ENCODE data around the gene CRISP2.

The CRISP2 gene

GRCh38 chr6:49651239-49651638 lies 62.1 kb downstream of the CRISP2 start:
- ATAC-seq = no peak
- TF ChIP-seq CSRNP3 (CRISPR knock-in tag; IDR thresholded peaks at IDR 0.05) (no peak), ARNTL (CRISPR knock-in tag; IDR thresholded peaks at IDR 0.05; ENCODE audit: borderline replicate concordance, low read depth) (no peak), ZNF70 (CRISPR knock-in tag; IDR thresholded peaks at IDR 0.05) (no peak)

GRCh38 chr6:49649988-49650387 lies 63.4 kb downstream of the CRISP2 start:
- no peak for ATAC-seq
- no peak for TF ChIP-seq OSR1 (CRISPR knock-in tag; IDR thresholded peaks at IDR 0.05)
- no peak for TF ChIP-seq PPARA (CRISPR knock-in tag; IDR thresholded peaks at IDR 0.05; ENCODE audit: borderline replicate concordance)
- TF ChIP-seq ZC3H10 (CRISPR knock-in tag; IDR thresholded peaks at IDR 0.05) = no peak
- no peak for TF ChIP-seq GLIS3 (CRISPR knock-in tag; IDR thresholded peaks at IDR 0.05)
- TF ChIP-seq CSDC2 (CRISPR knock-in tag; IDR thresholded peaks at IDR 0.05) = no peak
- no peak for TF ChIP-seq TOX (CRISPR knock-in tag; IDR thresholded peaks at IDR 0.05; ENCODE audit: borderline replicate concordance)
- TF ChIP-seq, protein P1, sequence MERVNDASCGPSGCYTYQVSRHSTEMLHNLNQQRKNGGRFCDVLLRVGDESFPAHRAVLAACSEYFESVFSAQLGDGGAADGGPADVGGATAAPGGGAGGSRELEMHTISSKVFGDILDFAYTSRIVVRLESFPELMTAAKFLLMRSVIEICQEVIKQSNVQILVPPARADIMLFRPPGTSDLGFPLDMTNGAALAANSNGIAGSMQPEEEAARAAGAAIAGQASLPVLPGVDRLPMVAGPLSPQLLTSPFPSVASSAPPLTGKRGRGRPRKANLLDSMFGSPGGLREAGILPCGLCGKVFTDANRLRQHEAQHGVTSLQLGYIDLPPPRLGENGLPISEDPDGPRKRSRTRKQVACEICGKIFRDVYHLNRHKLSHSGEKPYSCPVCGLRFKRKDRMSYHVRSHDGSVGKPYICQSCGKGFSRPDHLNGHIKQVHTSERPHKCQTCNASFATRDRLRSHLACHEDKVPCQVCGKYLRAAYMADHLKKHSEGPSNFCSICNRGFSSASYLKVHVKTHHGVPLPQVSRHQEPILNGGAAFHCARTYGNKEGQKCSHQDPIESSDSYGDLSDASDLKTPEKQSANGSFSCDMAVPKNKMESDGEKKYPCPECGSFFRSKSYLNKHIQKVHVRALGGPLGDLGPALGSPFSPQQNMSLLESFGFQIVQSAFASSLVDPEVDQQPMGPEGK (CRISPR knock-in tag; IDR thresholded peaks at IDR 0.05; ENCODE audit: borderline replicate concordance) = no peak
- no peak for TF ChIP-seq ISL1 (CRISPR knock-in tag; IDR thresholded peaks at IDR 0.05)
- no peak for TF ChIP-seq CSRNP3 (CRISPR knock-in tag; IDR thresholded peaks at IDR 0.05)

GRCh38 chr6:49648036-49648435 lies 65.3 kb downstream of the CRISP2 start:
- ATAC-seq = no peak
- TF ChIP-seq ESRRG (CRISPR knock-in tag; IDR thresholded peaks at IDR 0.05) = no peak

- no peak for ATAC-seq
- no peak for TF ChIP-seq ESRRG (CRISPR knock-in tag; IDR thresholded peaks at IDR 0.05)
- TF ChIP-seq, protein P2, sequence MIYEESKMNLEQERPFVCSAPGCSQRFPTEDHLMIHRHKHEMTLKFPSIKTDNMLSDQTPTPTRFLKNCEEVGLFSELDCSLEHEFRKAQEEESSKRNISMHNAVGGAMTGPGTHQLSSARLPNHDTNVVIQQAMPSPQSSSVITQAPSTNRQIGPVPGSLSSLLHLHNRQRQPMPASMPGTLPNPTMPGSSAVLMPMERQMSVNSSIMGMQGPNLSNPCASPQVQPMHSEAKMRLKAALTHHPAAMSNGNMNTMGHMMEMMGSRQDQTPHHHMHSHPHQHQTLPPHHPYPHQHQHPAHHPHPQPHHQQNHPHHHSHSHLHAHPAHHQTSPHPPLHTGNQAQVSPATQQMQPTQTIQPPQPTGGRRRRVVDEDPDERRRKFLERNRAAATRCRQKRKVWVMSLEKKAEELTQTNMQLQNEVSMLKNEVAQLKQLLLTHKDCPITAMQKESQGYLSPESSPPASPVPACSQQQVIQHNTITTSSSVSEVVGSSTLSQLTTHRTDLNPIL (CRISPR knock-in tag; IDR thresholded peaks at IDR 0.05; ENCODE audit: low read depth) = no peak
- TF ChIP-seq ZFP30 (CRISPR knock-in tag; IDR thresholded peaks at IDR 0.05) = no peak
- no peak for TF ChIP-seq ZNF70 (CRISPR knock-in tag; IDR thresholded peaks at IDR 0.05)
- TF ChIP-seq SNAI2 (CRISPR knock-in tag; IDR thresholded peaks at IDR 0.05) = no peak
- no peak for TF ChIP-seq ZNF565 (CRISPR knock-in tag; conservative IDR thresholded peaks at IDR 0.05; ENCODE audit: low read depth)
- no peak for TF ChIP-seq CSDC2 (CRISPR knock-in tag; IDR thresholded peaks at IDR 0.05)
- TF ChIP-seq, protein P1 (CRISPR knock-in tag; IDR thresholded peaks at IDR 0.05; ENCODE audit: borderline replicate concordance) = no peak
These were observed 65.9 kb downstream of the CRISP2 start for GRCh38 chr6:49647476-49647875.

DNA sequence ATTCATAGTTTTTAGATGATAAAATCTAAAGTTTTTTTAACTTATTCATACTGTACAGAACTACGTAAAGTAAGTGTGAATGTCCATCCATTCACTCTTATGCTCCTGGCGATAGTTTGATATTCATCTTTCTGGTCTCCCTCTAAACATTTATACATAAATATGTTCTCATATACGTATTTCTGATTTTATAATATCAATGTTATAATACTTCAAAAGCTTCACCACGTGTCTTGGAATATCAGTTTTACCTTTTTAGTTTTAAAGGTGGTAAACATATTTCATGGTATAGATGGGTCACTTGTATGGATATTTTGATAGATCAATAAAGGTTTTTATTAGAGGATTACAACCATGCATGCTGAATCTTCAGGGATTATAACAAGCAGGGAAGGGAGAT lies 66.4 kb downstream of the CRISP2 start:
- ATAC-seq = no peak
- TF ChIP-seq ZNF565 (CRISPR knock-in tag; conservative IDR thresholded peaks at IDR 0.05; ENCODE audit: low read depth) = no peak
- TF ChIP-seq RARB (CRISPR knock-in tag; IDR thresholded peaks at IDR 0.05) = no peak
- TF ChIP-seq ZC3H10 (CRISPR knock-in tag; IDR thresholded peaks at IDR 0.05) = no peak
- TF ChIP-seq ZFP3 (CRISPR knock-in tag; IDR thresholded peaks at IDR 0.05) = no peak
- no peak for TF ChIP-seq GLIS3 (CRISPR knock-in tag; IDR thresholded peaks at IDR 0.05)
- no peak for TF ChIP-seq TOX (CRISPR knock-in tag; IDR thresholded peaks at IDR 0.05; ENCODE audit: borderline replicate concordance)
- TF ChIP-seq TCF4 (CRISPR knock-in tag; IDR thresholded peaks at IDR 0.05; ENCODE audit: borderline replicate concordance) = no peak
- TF ChIP-seq, protein P2 (CRISPR knock-in tag; IDR thresholded peaks at IDR 0.05; ENCODE audit: low read depth) = no peak
- no peak for TF ChIP-seq ZNF8 (CRISPR knock-in tag; IDR thresholded peaks at IDR 0.05)
- TF ChIP-seq OSR1 (CRISPR knock-in tag; IDR thresholded peaks at IDR 0.05) = no peak

Measured in SK-N-SH treated with all-trans-retinoic acid at 6 μM for 48 hours (cell line).